Mesendoderm (in vitro differentiated cells): ENCODE data around the gene FAM171A2. TPM values are rescaled to one million over a fixed set of nuclear protein-coding genes. Genes with fewer than 3 reads are reported as not detected.

Experiments used
- DNase-seq: peaks from one replicate; pipeline ENCODE4 v3.0.0; 2013
- H2AK5ac ChIP-seq: 2 replicates; pipeline ENCODE4 v1.6.1; 2013; ENCODE audit warnings: low read length, inconsistent platforms
- H2BK120ac ChIP-seq: 2 replicates; pipeline ENCODE4 v1.6.1; 2013; ENCODE audit warnings: low read depth, mild to moderate bottlenecking, low read length, moderate library complexity, mixed read lengths
- H2BK15ac ChIP-seq: replicated peaks from 2 replicates; pipeline ENCODE4 v1.6.1; 2013; ENCODE audit warnings: low read depth, mild to moderate bottlenecking, moderate library complexity
- H2BK5ac ChIP-seq: 2 replicates; pipeline ENCODE4 v1.6.1; 2013; ENCODE audit warnings: low read length, inconsistent platforms
- H3K18ac ChIP-seq: 2 replicates; pipeline ENCODE4 v1.6.1; 2013; ENCODE audit warnings: mild to moderate bottlenecking, low read length, mixed read lengths
- H3K23ac ChIP-seq: one replicate; pipeline ENCODE4 v1.6.1; 2013; ENCODE audit warnings: low read length
- H3K27ac ChIP-seq: 2 replicates; pipeline ENCODE4 v1.5.1; 2013; ENCODE audit warnings: low read depth, mild to moderate bottlenecking, inconsistent platforms, low read length, moderate library complexity
- H3K27me3 ChIP-seq: 2 replicates; pipeline ENCODE4 v1.6.1; 2013; ENCODE audit warnings: low read length, control low read depth, mild to moderate bottlenecking, inconsistent platforms; ENCODE audit not compliant: insufficient read depth, poor library complexity
- H3K36me3 ChIP-seq: 2 replicates; pipeline ENCODE4 v1.6.1; 2013; ENCODE audit warnings: low read length, inconsistent platforms; ENCODE audit not compliant: control insufficient read depth, insufficient read depth
- H3K4ac ChIP-seq: one replicate; pipeline ENCODE4 v1.6.1; 2013; ENCODE audit warnings: low read depth, mild to moderate bottlenecking, low read length, moderate library complexity
- H3K4me1 ChIP-seq: 2 replicates; pipeline ENCODE4 v1.6.1; 2013; ENCODE audit warnings: low read depth, low read length, inconsistent platforms; ENCODE audit not compliant: control insufficient read depth
- H3K4me2 ChIP-seq: 2 replicates; pipeline ENCODE4 v1.6.1; 2013; ENCODE audit warnings: low read length
- H3K4me3 ChIP-seq: 2 replicates; pipeline ENCODE4 v1.5.1; 2013; ENCODE audit warnings: mild to moderate bottlenecking, low read length
- H3K56ac ChIP-seq: one replicate; pipeline ENCODE4 v1.6.1; 2013; ENCODE audit warnings: low read length
- H3K79me1 ChIP-seq: 2 replicates; pipeline ENCODE4 v1.6.1; 2013; ENCODE audit warnings: low read length, inconsistent platforms
- H3K79me2 ChIP-seq: 2 replicates; pipeline ENCODE4 v1.6.1; 2013; ENCODE audit warnings: mild to moderate bottlenecking, low read length; ENCODE audit not compliant: control insufficient read depth, insufficient read depth
- H3K9ac ChIP-seq: 2 replicates; pipeline ENCODE4 v1.6.1; 2013; ENCODE audit warnings: low read length, inconsistent platforms
- H4K5ac ChIP-seq: one replicate; pipeline ENCODE4 v1.6.1; 2013; ENCODE audit warnings: low read length
- H4K8ac ChIP-seq: one replicate; pipeline ENCODE4 v1.6.1; 2013; ENCODE audit warnings: low read depth, mild to moderate bottlenecking, control low read depth, low read length, moderate library complexity
- WGBS: extraction: QIAGEN DNeasy Blood & Tissue Kit; methylation state at CpG from one replicate; pipeline ENCODE4 v1.1.7; 2013; ENCODE audit warnings: low lambda C conversion rate, missing lambda C conversion rate; ENCODE audit not compliant: insufficient coverage; ENCODE audit errors: extremely low coverage; 5-methylcytosine and 5-hydroxymethylcytosine counted together
- small RNA-seq: library from polyadenylated mRNA; stranded (forward); fragments of <200 nt; extraction: miRNeasy Mini kit (QIAGEN cat#:217004); gene quantifications from one replicate; pipeline ENCODE3, GENCODE V24; 2013; ENCODE audit not compliant: insufficient read depth

The FAM171A2 gene

DNA sequence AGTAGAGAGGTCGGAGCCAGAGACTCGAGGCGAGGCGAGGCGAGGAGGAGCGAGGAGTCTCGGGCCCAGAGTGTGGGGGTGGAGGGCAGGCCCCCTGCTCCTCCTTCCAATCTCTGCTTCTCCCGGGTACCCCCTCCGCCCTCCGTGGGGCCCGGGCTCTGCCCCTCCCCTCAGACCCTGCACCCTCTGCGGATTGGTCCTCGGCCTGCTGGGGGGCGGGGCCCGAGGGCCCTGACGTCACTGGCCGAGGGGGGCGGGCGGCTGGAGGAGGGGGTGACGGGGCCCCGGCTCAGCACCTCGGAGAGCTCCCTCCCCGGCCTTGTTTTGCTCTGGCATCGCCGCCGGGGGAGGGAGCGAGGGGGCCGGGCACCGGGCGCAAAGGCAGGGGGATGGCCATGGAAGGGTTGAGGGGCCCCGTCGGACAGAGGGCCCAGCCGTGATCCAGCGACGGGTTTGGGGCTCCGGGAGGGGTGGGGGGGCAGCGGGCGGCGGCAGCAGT, 55.3 kb downstream of the FAM171A2 start, which contains the start of gene RUNDC3A:
Gene RUNDC3A, plus strand, starts transcription at position 282 of the 499 bp plus-strand sequence. CDS start 232 bp downstream, outside the sequence.
- H3K4me1 ChIP-seq: peaks cover 3% of the 10 kb centered on the region
- H3K23ac ChIP-seq: no peak within 1 kb of the TSS
- WGBS: no CpG with 5 or more reads among the region's 39 CpGs
- H3K36me3 ChIP-seq: no peaks in the 10 kb centered on the region
- no peaks in the 10 kb centered on the region for H3K79me1 ChIP-seq
- H3K27ac ChIP-seq: no peak within 1 kb of the TSS
- no peak within 1 kb of the TSS for H4K8ac ChIP-seq
- no peaks in the 10 kb centered on the region for H3K79me2 ChIP-seq
- H3K4me2 ChIP-seq: peak within 1 kb of the TSS; percentile 74
- no peak within 1 kb of the TSS for H2BK5ac ChIP-seq
- H4K5ac ChIP-seq: no peak within 1 kb of the TSS
- H2BK120ac ChIP-seq: no peak within 1 kb of the TSS
- DNase-seq: peak; percentile 94
- no peak within 1 kb of the TSS for H3K4ac ChIP-seq
- no peaks in the 10 kb centered on the region for H3K27me3 ChIP-seq
- peak within 1 kb of the TSS; percentile 41 for H3K9ac ChIP-seq
- peak within 1 kb of the TSS; percentile 79 for H3K56ac ChIP-seq
- no peak within 1 kb of the TSS for H2BK15ac ChIP-seq
- no peak within 1 kb of the TSS for H3K18ac ChIP-seq
- H2AK5ac ChIP-seq: no peak within 1 kb of the TSS
- H3K4me3 ChIP-seq: peak within 1 kb of the TSS; percentile 16

GRCh38 chr17:44307387-44308186, 56.1 kb downstream of the FAM171A2 start:
- no peak overlapping the region for H4K5ac ChIP-seq
- H3K23ac ChIP-seq: no peak overlapping the region
- H3K27me3 ChIP-seq: no peaks in the 10 kb centered on the region
- no peaks in the 10 kb centered on the region for H3K36me3 ChIP-seq
- no CpG with 5 or more reads among the region's 26 CpGs for WGBS
- H2AK5ac ChIP-seq: no peak overlapping the region
- peak overlapping the region; percentile 79 for H3K56ac ChIP-seq
- H3K4me1 ChIP-seq: peaks cover 3% of the 10 kb centered on the region
- H2BK120ac ChIP-seq: no peak overlapping the region
- no peak overlapping the region for H3K18ac ChIP-seq
- peak overlapping the region; percentile 15 for H3K4me3 ChIP-seq
- no peak overlapping the region for H3K27ac ChIP-seq
- no peaks in the 10 kb centered on the region for H3K79me1 ChIP-seq
- H3K4ac ChIP-seq: no peak overlapping the region
- H3K4me2 ChIP-seq: peak overlapping the region; percentile 64
- peak overlapping the region; percentile 41 for H3K9ac ChIP-seq
- H3K79me2 ChIP-seq: no peaks in the 10 kb centered on the region
- peak; percentile 81 for DNase-seq
- H4K8ac ChIP-seq: no peak overlapping the region
- H2BK5ac ChIP-seq: no peak overlapping the region
- no peak overlapping the region for H2BK15ac ChIP-seq

DNA sequence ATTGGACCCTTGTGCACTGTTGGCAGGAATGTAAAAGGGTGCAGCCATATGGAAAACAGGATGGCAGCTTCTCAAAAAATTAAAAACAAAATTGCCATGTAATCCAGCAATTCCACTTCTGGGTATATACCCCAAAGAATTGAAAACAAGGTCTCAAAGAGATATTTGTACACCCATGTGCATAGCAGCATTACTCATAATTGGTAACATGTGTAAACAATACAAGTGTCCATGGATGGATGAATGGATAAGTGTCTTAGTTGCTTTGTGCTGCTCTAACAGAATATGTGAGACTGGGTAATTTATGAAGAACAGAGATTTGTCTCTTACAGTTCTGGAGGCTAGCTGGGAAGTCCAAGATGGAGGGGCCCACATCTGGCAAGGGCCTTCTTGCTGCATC, 59.0 kb downstream of the FAM171A2 start:
- H2BK120ac ChIP-seq: no peak overlapping the region
- no peak overlapping the region for H4K8ac ChIP-seq

More for the DNA sequence above, 59.0 kb downstream of the FAM171A2 start:
- H3K27ac ChIP-seq: no peak overlapping the region
- H3K79me1 ChIP-seq: no peaks in the 10 kb centered on the region
- H3K9ac ChIP-seq: no peak overlapping the region
- peaks cover 3% of the 10 kb centered on the region for H3K4me1 ChIP-seq
- no peak overlapping the region for H2BK15ac ChIP-seq
- no peak overlapping the region for H3K23ac ChIP-seq
- H3K4me3 ChIP-seq: no peak overlapping the region
- no peaks in the 10 kb centered on the region for H3K79me2 ChIP-seq
- no peak overlapping the region for H3K4ac ChIP-seq
- H2BK5ac ChIP-seq: no peak overlapping the region
- no peak overlapping the region for H3K4me2 ChIP-seq
- no peak overlapping the region for H3K56ac ChIP-seq
- H3K36me3 ChIP-seq: no peaks in the 10 kb centered on the region
- H3K18ac ChIP-seq: no peak overlapping the region
- no peak overlapping the region for H2AK5ac ChIP-seq
- no peaks in the 10 kb centered on the region for H3K27me3 ChIP-seq
- no peak for DNase-seq
- no peak overlapping the region for H4K5ac ChIP-seq

Small RNA genes within 50 kb of the gene (small RNA-seq; reads per million reads assigned to genes)
- gene RF00012 (not detected), gene RN7SL258P (not detected), gene RNU6-453P (not detected)
